Stimulated activated CD8-positive, alpha-beta memory T cell treated with anti-CD3 and anti-CD28 coated beads, Interleukin-2, amount 100 ng/mL, for 48 hours (primary cell): ENCODE results near the gene RGS14.
A peak's percentile ranks its signal among the peaks of the same experiment; 100 is the strongest.
"Not testable (repeated sequence)": the region's sequence is repeated elsewhere in the genome, so short reads cannot be mapped to it uniquely, and the experiment has no call there.

Source experiments
- DNase-seq, 2 donors: peaks; one replicate each; pipeline ENCODE4 v3.0.0-alpha.2; 2020; ENCODE audit warnings: low read depth in 2 of 2

The RGS14 gene

GRCh38 chr5:177328545-177329231 lies 29.0 kb upstream of the RGS14 start:
- DNase-seq: no peak

GRCh38 chr5:177329883-177330282 lies 27.8 kb upstream of the RGS14 start:
- no peak for DNase-seq

DNA sequence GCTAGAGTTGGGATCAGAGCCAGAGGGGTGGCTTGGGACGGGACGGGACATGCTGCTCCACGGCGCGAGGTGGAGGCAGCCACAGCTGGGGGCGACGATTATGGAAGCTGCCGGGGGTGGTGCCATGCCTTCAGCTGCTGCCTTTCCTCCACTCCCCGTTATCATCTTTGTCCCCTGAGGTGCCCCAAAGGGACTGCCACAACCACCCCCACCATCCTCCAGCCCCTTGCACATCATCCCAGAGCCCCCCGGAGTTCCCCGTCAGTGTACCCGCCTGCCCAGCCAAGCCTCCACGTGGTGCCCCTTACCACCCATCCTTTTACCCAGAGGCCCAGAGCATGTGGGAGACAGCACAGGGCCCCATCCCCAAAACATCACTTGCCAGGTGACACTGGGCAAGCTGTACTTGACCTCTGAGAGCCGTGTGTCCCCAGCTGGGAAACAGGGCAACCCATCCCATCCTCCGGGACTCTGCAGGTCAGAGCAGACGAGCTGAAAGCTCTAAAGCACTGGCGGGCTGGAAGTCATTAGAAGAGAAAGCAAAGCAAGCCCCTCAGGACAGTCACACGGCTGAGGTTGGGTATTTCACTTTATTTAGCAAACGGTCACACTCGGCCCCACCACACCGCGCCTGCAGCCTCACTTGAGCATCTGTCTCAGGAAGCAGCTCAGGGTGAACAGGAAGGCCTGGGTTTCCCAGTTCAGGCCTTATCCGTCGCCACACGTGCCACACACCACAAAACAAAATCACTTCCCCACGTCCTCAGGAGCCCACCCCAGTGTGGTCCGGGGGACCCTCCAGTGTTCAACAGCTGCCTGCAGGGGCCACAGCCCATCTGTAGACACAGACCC lies 26.5 kb upstream of the RGS14 start:
- DNase-seq: no peak

GRCh38 chr5:177332031-177332895 lies 25.5 kb upstream of the RGS14 start:
- DNase-seq: no peak

- DNase-seq: no peak
Measured at GRCh38 chr5:177332896-177333260, 24.8 kb upstream of the RGS14 start.

- no peak for DNase-seq
Measured at GRCh38 chr5:177333420-177334154, 24.1 kb upstream of the RGS14 start.

GRCh38 chr5:177334155-177334551 lies 23.6 kb upstream of the RGS14 start:
- DNase-seq: no peak

DNA sequence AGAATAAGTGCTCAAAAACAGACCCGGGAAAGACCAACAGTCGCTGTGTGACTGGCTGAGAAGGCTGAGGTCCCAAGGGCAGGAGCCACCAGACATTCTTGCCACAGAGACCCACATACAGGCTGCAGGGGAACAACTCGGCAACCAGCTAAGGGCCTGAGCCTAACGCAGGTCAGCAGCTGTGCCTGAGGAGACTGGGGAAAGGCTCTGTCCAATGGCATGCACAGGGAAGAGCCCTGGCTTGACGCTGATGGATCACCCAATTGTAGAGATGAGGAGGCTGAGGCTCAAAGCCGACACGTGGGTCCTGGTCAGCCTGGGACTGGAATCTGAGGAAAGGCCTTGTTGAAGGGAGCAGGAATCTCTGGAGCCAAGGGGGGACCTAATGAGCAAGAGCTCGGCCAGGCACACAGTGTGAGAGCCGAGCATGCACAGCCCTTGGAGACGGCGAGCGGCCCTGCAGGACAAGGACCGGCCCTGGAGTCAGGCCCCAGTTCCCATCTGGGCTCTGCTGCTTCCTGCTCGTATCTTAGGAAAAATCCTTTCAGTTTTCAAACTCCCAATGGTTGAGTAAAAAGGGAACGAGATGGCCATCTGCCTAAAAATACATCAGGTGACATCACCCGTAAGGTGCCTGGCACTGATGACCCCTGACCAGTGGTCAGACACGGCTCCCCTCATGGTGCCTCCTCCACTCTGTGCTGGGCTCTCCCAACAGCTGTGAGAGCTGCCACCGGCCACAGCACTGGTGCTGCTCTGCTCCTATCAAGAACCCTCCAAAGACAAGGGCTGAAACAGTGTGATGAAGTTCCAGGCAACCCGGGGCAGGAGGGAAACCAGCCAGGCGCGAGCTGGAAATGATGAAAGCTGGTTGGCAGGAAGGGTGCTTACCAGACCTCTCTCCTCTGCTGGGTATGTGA lies 22.7 kb upstream of the RGS14 start:
- DNase-seq: no peak

GRCh38 chr5:177335701-177336065 lies 22.0 kb upstream of the RGS14 start:
- no peak for DNase-seq

DNA sequence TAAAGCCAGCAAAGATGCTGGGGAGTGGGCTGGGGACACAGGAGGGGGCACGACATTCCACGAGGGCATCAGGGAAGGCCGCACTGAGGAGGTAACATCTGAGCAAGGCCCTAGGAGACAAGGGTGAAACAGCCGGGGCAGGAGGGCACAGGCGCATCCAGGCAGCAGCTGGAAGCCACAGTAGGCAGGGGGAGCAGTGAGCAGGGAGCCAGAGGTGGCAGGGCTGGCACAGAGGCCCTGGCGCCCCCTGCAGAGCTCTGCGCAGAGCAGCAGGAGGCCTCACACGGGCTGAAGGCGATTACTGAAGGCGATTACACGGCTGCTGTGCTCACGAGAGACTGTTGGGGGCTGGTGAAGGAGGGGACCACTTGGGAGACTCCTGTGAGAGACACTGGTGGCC lies 21.6 kb upstream of the RGS14 start:
- peak; percentile 21 to 29 for DNase-seq

GRCh38 chr5:177336603-177337494 lies 20.9 kb upstream of the RGS14 start:
- no peak for DNase-seq

DNA sequence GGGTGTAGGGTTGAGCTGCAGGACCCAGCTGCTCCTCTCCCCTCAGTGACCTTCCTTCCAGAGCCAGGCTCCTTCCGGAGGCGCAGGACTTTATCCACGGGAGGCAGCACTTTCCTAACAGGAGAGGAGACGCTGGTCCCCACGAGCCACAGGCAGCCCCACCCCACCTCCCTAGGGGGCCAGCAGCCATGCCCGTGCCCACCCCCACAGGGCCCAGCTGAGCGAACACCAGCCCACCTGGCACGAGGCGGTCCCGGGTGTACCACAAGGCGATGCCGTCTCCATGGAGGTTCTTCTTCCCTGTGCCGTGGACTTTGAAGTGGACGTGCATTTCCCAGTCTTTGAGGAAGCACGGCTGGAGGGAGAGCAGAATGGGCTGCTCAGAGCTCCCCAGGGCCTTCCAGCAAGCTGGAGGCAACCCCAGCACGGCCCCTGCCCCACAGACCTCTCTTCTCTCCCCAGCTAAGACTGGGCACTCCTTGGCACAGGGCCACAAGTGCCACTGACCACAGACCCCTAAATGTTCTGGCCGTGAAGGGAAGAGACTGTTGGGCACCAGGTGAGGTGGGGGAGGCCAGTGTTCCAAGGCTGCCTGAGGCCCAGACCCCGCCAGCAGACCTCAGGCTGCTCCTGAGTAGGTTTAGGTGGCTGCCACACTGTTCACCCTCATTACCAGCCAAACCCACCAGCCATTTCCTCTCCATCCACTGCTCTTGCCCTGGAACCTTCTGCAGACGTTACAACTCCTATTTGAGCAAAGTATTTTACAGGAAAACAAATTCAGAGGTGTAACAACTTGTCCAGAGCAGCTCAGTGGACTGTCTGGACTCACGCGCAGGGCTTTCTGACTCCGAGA lies 19.2 kb upstream of the RGS14 start:
- DNase-seq: no peak

DNA sequence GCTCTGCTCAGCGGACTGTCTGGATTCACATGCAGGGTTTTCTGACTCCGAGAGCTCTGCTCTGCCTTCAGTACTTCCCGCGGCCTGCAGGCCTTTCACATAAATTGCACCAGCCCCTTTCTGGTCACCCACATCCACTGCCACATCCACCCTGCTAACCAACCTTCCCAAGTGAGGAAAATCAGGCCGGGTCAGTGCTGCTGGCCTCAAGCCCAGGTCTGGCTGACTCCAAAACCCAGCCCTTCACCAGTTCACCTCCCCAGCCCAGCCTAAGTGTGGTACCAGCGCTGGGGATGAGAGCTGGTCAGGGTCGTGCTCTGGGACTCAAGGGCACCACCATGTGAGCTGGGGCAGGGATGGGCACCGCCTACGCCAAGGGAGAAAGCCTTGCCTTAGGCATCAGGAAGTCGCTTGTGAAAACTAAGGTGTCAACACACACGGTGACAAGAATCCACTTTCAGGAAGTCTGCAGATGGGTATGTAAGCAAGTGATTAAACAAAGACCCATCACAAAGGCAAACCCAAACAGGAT lies 18.6 kb upstream of the RGS14 start:
- DNase-seq: no peak

DNA sequence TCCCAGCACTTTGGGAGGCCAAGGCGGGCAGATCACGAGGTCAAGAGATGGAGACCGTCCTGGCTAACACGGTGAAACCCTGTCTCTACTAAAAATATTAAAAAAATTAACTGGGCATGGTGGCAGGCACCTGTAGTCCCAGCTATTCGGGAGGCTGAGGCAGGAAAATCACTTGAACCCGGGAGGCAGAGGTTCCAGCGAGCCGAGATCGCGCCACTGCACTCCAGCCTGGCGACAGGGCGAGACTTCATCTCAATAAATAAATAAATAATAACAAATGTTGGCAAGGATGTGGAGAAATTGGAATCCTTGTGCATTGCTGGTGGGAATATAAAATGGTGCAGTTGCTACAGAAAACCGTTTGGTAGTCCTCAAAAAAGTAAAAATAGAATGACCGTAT lies 14.7 kb upstream of the RGS14 start:
- not testable (repeated sequence) for DNase-seq

DNA sequence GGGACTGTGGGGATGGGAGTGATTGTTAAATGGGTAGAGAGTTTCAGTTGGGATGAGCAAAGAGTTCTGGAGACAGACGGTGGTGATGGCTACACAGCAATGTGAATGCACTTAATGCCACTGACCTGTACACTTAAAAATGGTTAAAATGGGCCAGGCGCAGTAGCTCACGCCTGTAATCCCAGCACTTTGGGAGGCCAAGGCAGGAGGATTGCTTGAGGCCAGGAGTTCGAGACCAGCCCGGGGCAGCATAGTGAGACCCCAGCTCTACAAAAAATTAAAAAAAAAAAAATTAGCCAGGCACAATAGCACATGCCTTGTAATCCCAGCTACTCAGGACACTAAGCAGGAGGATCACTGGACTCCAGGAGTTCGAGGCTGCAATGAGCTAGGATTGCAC lies 13.9 kb upstream of the RGS14 start:
- DNase-seq: no peak

GRCh38 chr5:177344891-177345290 lies 12.8 kb upstream of the RGS14 start:
- DNase-seq: no peak

DNA sequence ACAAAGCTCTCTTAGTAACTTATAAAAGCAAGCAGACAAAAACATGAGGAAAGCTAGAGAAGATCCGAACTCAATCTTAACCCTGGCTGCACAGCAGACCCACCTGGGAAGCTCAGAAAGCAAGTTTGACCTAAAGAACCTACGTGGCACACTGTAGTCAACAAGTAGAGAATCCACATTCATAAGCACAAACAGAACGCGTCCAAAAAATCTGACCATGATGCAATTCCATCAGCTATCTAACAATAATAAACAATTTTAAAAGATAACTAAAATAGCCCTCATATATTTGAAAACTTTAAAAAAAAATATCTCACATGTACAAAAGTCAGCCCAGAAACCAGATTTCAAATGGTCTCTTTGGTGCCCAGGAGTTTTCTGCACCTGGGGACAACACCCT lies 10.9 kb upstream of the RGS14 start:
- DNase-seq: no peak

DNA sequence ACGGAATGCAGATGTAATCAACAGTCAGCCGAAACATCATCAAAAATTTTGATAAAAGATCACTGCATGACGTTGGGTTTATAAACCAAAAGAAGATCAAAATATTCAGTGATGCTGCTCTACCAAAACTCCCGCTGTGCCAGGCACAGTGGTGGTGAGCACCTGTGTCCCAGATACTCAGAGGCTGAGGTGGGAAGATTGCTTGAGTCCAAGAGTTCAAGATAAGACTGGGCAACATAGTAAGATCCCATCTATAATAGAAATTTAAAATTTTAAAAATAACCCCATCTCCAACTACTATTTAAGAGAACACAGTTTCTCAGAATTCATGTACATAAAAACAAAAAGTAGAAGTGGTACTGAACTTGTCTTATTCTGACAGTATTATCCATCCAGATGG lies 10.0 kb upstream of the RGS14 start:
- no peak for DNase-seq

- no peak for DNase-seq
Measured at GRCh38 chr5:177349362-177349647, 8.4 kb upstream of the RGS14 start.
